IMR-90 (cell line): Measurements from ENCODE around the gene LENG1.

Experiments used
- BHLHE40 ChIP-seq: fragments of 150-350 bp; IDR thresholded peaks from 2 replicates; pipeline ENCODE4 v1.6.1; 2016; ENCODE audit warnings: mild to moderate bottlenecking, low read depth, low read length
- CTCF ChIP-seq: conservative IDR thresholded peaks from 2 replicates; pipeline ENCODE4 v1.5.1; 2012; ENCODE audit warnings: mild to moderate bottlenecking, low read depth, low read length, improper control_type of control experiment
- MAZ ChIP-seq: IDR thresholded peaks from 2 replicates; pipeline ENCODE4 v1.6.1; 2012; ENCODE audit warnings: low read depth, mild to moderate bottlenecking, low read length, improper control_type of control experiment, moderate library complexity, borderline replicate concordance
- NFE2L2 ChIP-seq: fragments of 150-350 bp; IDR thresholded peaks from 2 replicates; pipeline ENCODE4 v1.6.1; 2016; ENCODE audit warnings: low read depth, mild to moderate bottlenecking, low read length
- POLR2A ChIP-seq: IDR thresholded peaks from 2 replicates; pipeline ENCODE4 v1.6.1; 2012; ENCODE audit warnings: mild to moderate bottlenecking, low read depth, low read length
- RCOR1 ChIP-seq: IDR thresholded peaks from 2 replicates; pipeline ENCODE4 v1.6.1; 2012; ENCODE audit warnings: mild to moderate bottlenecking, low read length, improper control_type of control experiment; ENCODE audit not compliant: insufficient replicate concordance
- TF ChIP-seq, protein P1 (sequence below): fragments of 150-350 bp; IDR thresholded peaks from 2 replicates; pipeline ENCODE4 v1.6.1; 2016; ENCODE audit warnings: low read depth, mild to moderate bottlenecking, low read length, moderate library complexity, borderline replicate concordance

GRCh38 chr19:54189145-54189734, 29.7 kb upstream of the LENG1 start, which contains the start of gene MBOAT7:
- TF ChIP-seq CTCF (peak; percentile 38), POLR2A (peak; percentile 68), RCOR1 (no peak), NFE2L2 (no peak), BHLHE40 (no peak), MAZ (peak; percentile 9; the same call in 1 of the 2 replicates)
- TF ChIP-seq, protein P1, sequence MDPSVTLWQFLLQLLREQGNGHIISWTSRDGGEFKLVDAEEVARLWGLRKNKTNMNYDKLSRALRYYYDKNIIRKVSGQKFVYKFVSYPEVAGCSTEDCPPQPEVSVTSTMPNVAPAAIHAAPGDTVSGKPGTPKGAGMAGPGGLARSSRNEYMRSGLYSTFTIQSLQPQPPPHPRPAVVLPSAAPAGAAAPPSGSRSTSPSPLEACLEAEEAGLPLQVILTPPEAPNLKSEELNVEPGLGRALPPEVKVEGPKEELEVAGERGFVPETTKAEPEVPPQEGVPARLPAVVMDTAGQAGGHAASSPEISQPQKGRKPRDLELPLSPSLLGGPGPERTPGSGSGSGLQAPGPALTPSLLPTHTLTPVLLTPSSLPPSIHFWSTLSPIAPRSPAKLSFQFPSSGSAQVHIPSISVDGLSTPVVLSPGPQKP: no peak
